CD14-positive monocyte (primary cell): ENCODE results near the gene MAPK14. TPM values are rescaled to one million over a fixed set of nuclear protein-coding genes. Genes with fewer than 3 reads are reported as not detected.
A peak's percentile ranks its signal among the peaks of the same experiment; 100 is the strongest.

ENCODE experiments used
- DNase-seq, 3 donors: peaks; one replicate each; pipeline ENCODE4 v3.0.0-alpha.2; 2011 to 2022
- H2AFZ ChIP-seq: 2 replicates; pipeline ENCODE4 v1.6.0; 2012; ENCODE audit warnings: mild to moderate bottlenecking, low read depth, low read length, inconsistent platforms; ENCODE audit not compliant: insufficient read depth, poor library complexity, severe bottlenecking
- H3K27ac ChIP-seq, 2 donors: 1 replicate in 1 of 2; 2 replicates in 1 of 2; pipeline ENCODE4 v1.5.1; 2012 to 2013; ENCODE audit warnings: low read length in 2 of 2, control low read depth in 1 of 2, inconsistent platforms in 1 of 2, low read depth in 1 of 2, mild to moderate bottlenecking in 1 of 2
- H3K27me3 ChIP-seq, 2 donors: one replicate each; pipeline versions ENCODE4 v1.6.0 to v1.6.1; 2011 to 2013; ENCODE audit warnings: low read length in 2 of 2; ENCODE audit not compliant: control insufficient read depth in 2 of 2, insufficient read depth in 2 of 2
- H3K36me3 ChIP-seq, 2 donors: replicated peaks in 1 of 2; 1 replicate in 1 of 2; 2 replicates in 1 of 2; pipeline versions ENCODE4 v1.5.1 to v1.6.1; 2012 to 2013; ENCODE audit warnings: low read length in 2 of 2, control low read depth in 1 of 2, inconsistent platforms in 1 of 2, mild to moderate bottlenecking in 1 of 2; ENCODE audit not compliant: insufficient read depth in 2 of 2, control insufficient read depth in 1 of 2
- H3K4me1 ChIP-seq, 2 donors: 1 replicate in 1 of 2; 2 replicates in 1 of 2; pipeline versions ENCODE4 v1.5.1 to v1.6.1; 2012 to 2013; ENCODE audit warnings: low read length in 2 of 2, control low read depth in 1 of 2, inconsistent platforms in 1 of 2, mild to moderate bottlenecking in 1 of 2, moderate library complexity in 1 of 2; ENCODE audit not compliant: insufficient read depth in 2 of 2, control insufficient read depth in 1 of 2
- H3K4me2 ChIP-seq: replicated peaks from 2 replicates; pipeline ENCODE3; 2012; ENCODE audit warnings: low read length, moderate library complexity, mild to moderate bottlenecking; ENCODE audit not compliant: poor library complexity, severe bottlenecking; ENCODE audit errors: extremely low read depth
- H3K4me3 ChIP-seq, 3 experiments: fragments of 200-600 bp in 1 of 3; sonication (generic) in 1 of 3; replicated peaks in 1 of 3; 1 replicate in 2 of 3; 2 replicates in 1 of 3; pipeline ENCODE4 v1.5.1; 2011 to 2013; ENCODE audit warnings: low read length in 3 of 3, mild to moderate bottlenecking in 3 of 3, control low read depth in 2 of 3, low read depth in 2 of 3, inconsistent platforms in 1 of 3, moderate library complexity in 1 of 3
- H3K79me2 ChIP-seq: 2 replicates; pipeline ENCODE4 v1.6.0; 2012; ENCODE audit warnings: mild to moderate bottlenecking, control low read depth, inconsistent platforms, low read length, moderate library complexity; ENCODE audit not compliant: insufficient read depth
- H3K9ac ChIP-seq: 2 replicates; pipeline ENCODE4 v1.6.0; 2017; ENCODE audit warnings: low read length, mild to moderate bottlenecking; ENCODE audit not compliant: insufficient read depth, poor library complexity, severe bottlenecking
- H3K9me3 ChIP-seq, 2 donors: replicated peaks in 1 of 2; 1 replicate in 1 of 2; 2 replicates in 1 of 2; pipeline versions ENCODE4 v1.5.1 to v1.6.1; 2012 to 2013; ENCODE audit warnings: low read length in 2 of 2, control low read depth in 1 of 2; ENCODE audit not compliant: control insufficient read depth in 1 of 2, insufficient read depth in 1 of 2
- H4K20me1 ChIP-seq: 2 replicates; pipeline ENCODE4 v1.6.0; 2012; ENCODE audit warnings: mild to moderate bottlenecking, low read length, control low read depth, moderate library complexity; ENCODE audit not compliant: insufficient read depth
- H3K27ac Mint-ChIP-seq, 7 donors: one replicate each; pipeline ENCODE4 v1.8.0; 2020; ENCODE audit warnings: mild to moderate bottlenecking in 7 of 7, mixed read lengths in 7 of 7, moderate library complexity in 6 of 7, inconsistent platforms in 2 of 7
- H3K27me3 Mint-ChIP-seq, 3 donors: one replicate each; pipeline ENCODE4 v1.8.0; 2021 to 2022; ENCODE audit warnings: low read depth in 3 of 3, mild to moderate bottlenecking in 3 of 3, mixed read lengths in 3 of 3, moderate library complexity in 3 of 3, inconsistent platforms in 1 of 3
- H3K36me3 Mint-ChIP-seq, 2 donors: one replicate each; pipeline ENCODE4 v1.8.0; 2020; ENCODE audit warnings: mixed read lengths in 2 of 2, inconsistent platforms in 1 of 2, mild to moderate bottlenecking in 1 of 2
- H3K4me1 Mint-ChIP-seq: one replicate; pipeline ENCODE4 v1.8.0; 2020; ENCODE audit warnings: mild to moderate bottlenecking, mixed read lengths
- H3K4me3 Mint-ChIP-seq, 2 donors: one replicate each; pipeline ENCODE4 v1.8.0; 2020; ENCODE audit warnings: mild to moderate bottlenecking in 2 of 2, mixed read lengths in 2 of 2, moderate library complexity in 1 of 2
- H3K9me3 Mint-ChIP-seq, 7 donors: one replicate each; pipeline ENCODE4 v1.8.0; 2020 to 2022; ENCODE audit warnings: mixed read lengths in 7 of 7, mild to moderate bottlenecking in 6 of 7, moderate library complexity in 6 of 7, inconsistent platforms in 2 of 7
- WGBS: methylation state at CpG from one replicate; pipeline ENCODE4 v1.1.5; 2013; ENCODE audit warnings: missing lambda C conversion rate; ENCODE audit not compliant: insufficient coverage; 5-methylcytosine and 5-hydroxymethylcytosine counted together
- intact Hi-C, 2 donors: fragments of 100-400 bp; cut with micrococcal nuclease; formaldehyde crosslinking; loops; one replicate each; pipeline versions ENCODE4 v1.15.0 to v1.15.1; 2023
- polyA plus RNA-seq, 3 donors: library from polyadenylated mRNA; depleted of rRNA in 1 of 3; unstranded in 2 of 3; stranded (reverse) in 1 of 3; fragments of 300-500 nt in 2 of 3; fragments of >200 nt in 1 of 3; fragmentation: Illumina TruSeq in 2 of 3; gene quantifications; 1 replicate in 2 of 3; 2 replicates in 1 of 3; pipeline ENCODE4 v1.2.3, GENCODE V29; 2012 to 2021
- TF ChIP-seq, protein P1 (sequence below): fragments of 200-600 bp; IDR thresholded peaks from one replicate; pipeline ENCODE4 v1.8.0; 2022; ENCODE audit warnings: antibody characterized with exemption, mild to moderate bottlenecking

The MAPK14 gene
- polyA plus RNA-seq, 3 donors = 56.6 to 96.6 (median 83.7) TPM

DNA sequence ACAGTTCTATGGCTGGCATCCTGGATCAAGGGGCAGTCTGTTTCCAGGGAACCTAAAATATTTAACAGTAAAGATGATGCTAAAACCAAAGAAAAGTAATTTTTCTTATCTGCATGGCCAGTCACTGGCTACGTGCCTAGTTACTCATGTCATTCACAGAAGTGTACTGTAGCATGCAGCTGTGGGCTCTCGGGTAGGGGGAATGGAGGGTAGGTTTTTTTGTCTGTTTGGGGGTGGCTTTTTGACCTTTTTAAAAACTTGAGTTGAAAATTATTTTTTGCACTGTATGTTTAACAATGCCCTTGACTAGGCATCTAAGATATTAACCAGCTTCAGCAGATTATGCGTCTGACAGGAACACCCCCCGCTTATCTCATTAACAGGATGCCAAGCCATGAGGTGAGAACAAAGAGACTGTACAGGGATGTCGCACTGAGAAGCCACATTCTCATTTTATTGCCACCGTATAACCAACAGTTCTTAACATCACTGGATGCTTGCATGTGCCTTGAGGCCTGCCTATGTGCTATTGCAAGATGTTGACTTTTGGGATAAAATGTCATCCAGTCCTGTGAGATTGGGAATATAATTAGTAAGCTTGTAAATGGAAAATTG lies 72.4 kb downstream of the MAPK14 start:
- Mint-ChIP-seq H3K36me3 (peaks cover 69 to 78% of the 10 kb centered on the region in 2 donors), H3K27ac (peak overlapping the region in 2 of 7 donors; percentile 4 to 37), H3K27me3 (no peaks in the 10 kb centered on the region), H3K4me3 (no peak overlapping the region), H3K4me1 (peaks cover 2% of the 10 kb centered on the region), H3K9me3 (no peaks in the 10 kb centered on the region)
- H3K79me2 ChIP-seq = peaks cover 88% of the 10 kb centered on the region
- H3K4me2 ChIP-seq = no peak overlapping the region
- no peaks in the 10 kb centered on the region for H3K4me1 ChIP-seq
- H3K4me3 ChIP-seq = no peak overlapping the region
- WGBS = 71% methylated on average over 4 of the region's 6 CpGs
- intact Hi-C loops = no loop called here
- H3K27me3 ChIP-seq = no peaks in the 10 kb centered on the region
- peaks cover 59 to 87% of the 10 kb centered on the region in 2 donors for H3K36me3 ChIP-seq
- TF ChIP-seq, protein P1, sequence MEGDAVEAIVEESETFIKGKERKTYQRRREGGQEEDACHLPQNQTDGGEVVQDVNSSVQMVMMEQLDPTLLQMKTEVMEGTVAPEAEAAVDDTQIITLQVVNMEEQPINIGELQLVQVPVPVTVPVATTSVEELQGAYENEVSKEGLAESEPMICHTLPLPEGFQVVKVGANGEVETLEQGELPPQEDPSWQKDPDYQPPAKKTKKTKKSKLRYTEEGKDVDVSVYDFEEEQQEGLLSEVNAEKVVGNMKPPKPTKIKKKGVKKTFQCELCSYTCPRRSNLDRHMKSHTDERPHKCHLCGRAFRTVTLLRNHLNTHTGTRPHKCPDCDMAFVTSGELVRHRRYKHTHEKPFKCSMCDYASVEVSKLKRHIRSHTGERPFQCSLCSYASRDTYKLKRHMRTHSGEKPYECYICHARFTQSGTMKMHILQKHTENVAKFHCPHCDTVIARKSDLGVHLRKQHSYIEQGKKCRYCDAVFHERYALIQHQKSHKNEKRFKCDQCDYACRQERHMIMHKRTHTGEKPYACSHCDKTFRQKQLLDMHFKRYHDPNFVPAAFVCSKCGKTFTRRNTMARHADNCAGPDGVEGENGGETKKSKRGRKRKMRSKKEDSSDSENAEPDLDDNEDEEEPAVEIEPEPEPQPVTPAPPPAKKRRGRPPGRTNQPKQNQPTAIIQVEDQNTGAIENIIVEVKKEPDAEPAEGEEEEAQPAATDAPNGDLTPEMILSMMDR = no peak
- no peak overlapping the region for H2AFZ ChIP-seq
- H3K9me3 ChIP-seq = no peaks in the 10 kb centered on the region
- H4K20me1 ChIP-seq = peaks cover 93% of the 10 kb centered on the region
- peak overlapping the region in 1 of 2 donors; percentile 61 for H3K27ac ChIP-seq
- no peak for DNase-seq
- no peak overlapping the region for H3K9ac ChIP-seq

DNA sequence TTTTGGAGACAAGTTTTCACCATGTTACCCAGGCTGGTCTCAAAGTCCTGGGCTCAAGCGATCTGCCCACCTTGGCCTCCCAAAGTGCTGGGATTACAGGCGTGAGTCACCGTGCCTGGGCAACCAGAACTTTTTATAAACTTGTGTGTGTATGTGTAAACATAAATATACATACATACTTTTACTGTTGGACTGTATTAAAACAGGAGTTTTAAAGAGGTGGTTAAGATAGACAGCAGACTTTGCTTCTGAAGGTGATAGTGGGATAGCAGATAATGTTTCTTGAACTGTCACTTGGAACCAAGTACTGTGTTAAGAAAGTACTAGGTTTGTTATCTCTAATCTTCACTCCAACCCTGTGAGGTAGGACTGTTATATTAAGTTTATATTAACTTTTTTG lies 74.1 kb downstream of the MAPK14 start:
- H2AFZ ChIP-seq = no peak overlapping the region
- no peak for DNase-seq
- H3K4me3 Mint-ChIP-seq = no peak overlapping the region
- no peak overlapping the region for H3K4me3 ChIP-seq
- no peaks in the 10 kb centered on the region for H3K4me1 Mint-ChIP-seq
- H3K27ac ChIP-seq = peak overlapping the region in 1 of 2 donors; percentile 34
- no peak overlapping the region for H3K9ac ChIP-seq
- intact Hi-C loops = no loop called here
- TF ChIP-seq, protein P1 = no peak
- H3K4me1 ChIP-seq = no peaks in the 10 kb centered on the region
- no CpG with 5 or more reads among the region's 3 CpGs for WGBS
- peaks cover 66 to 80% of the 10 kb centered on the region in 2 donors for H3K36me3 Mint-ChIP-seq
- H3K27me3 ChIP-seq = no peaks in the 10 kb centered on the region
- peaks cover 80% of the 10 kb centered on the region for H3K79me2 ChIP-seq
- no peaks in the 10 kb centered on the region for H3K9me3 Mint-ChIP-seq
- no peaks in the 10 kb centered on the region for H3K9me3 ChIP-seq
- peaks cover 65 to 90% of the 10 kb centered on the region in 2 donors for H3K36me3 ChIP-seq
- peak overlapping the region in 4 of 7 donors; percentile 6 to 65 (median 35) for H3K27ac Mint-ChIP-seq
- no peaks in the 10 kb centered on the region for H3K27me3 Mint-ChIP-seq
- H3K4me2 ChIP-seq = no peak overlapping the region
- H4K20me1 ChIP-seq = peaks cover 91% of the 10 kb centered on the region
